GM12878 (cell line): ENCODE data around the gene YAP1. TPM values are rescaled to one million over a fixed set of nuclear protein-coding genes. Genes with fewer than 3 reads are reported as not detected.

Source experiments
- ATAC-seq: fragments of 200-7000 bp; cut with Tn5 transposase; 3 replicates; pipeline ENCODE4 v1.9.1; 2020; ENCODE audit warnings: mild to moderate bottlenecking, moderate library complexity
- BruUV-seq: library from RNA; stranded (reverse); fragments of 400-500 nt; replicated peaks from 2 replicates; lab custom pipeline; 2021; lab: Mats Ljungman, UMichigan
- CTCF ChIA-PET: fragments of 300-600 bp; sonication (Branson Sonifier 250); formaldehyde crosslinking; extraction: SDS; loops from one replicate; lab custom pipeline; 2021; ENCODE audit warnings: inconsistent platforms; lab: Yijun Ruan, JAX
- POLR2A ChIA-PET: fragments of 350-600 bp; formaldehyde crosslinking; extraction: SDS; loops from one replicate; lab custom pipeline; 2021; ENCODE audit warnings: inconsistent platforms; lab: Charles Lee
- RAD21 ChIA-PET: fragments of 300-600 bp; sonication (Branson Sonifier 250); formaldehyde crosslinking; loops from one replicate; lab custom pipeline; 2023; ENCODE audit warnings: antibody characterized with exemption; ENCODE audit not compliant: unreplicated experiment; lab: Charles Lee
- SMC1A ChIA-PET: fragments of 300-600 bp; sonication (Branson Sonifier 250); formaldehyde crosslinking; loops from one replicate; lab custom pipeline; 2023; ENCODE audit not compliant: unreplicated experiment, uncharacterized antibody; lab: Charles Lee
- DNase-seq: peaks from one replicate; pipeline ENCODE4 v3.0.0-alpha.2; 2011; ENCODE audit warnings: low read depth, low spot score
- FAIRE-seq: peaks from 3 replicates; lab custom pipeline; 2011; peaks lifted over from hg19 to GRCh38; lab: Jason Lieb, UNC
- H2AFZ ChIP-seq: 2 replicates; pipeline ENCODE4 v1.6.0; 2011; ENCODE audit warnings: low read depth, low read length, control low read depth; ENCODE audit not compliant: control insufficient read depth
- H3K27ac ChIP-seq: 2 replicates; pipeline ENCODE4 v1.5.1; 2011; ENCODE audit warnings: control low read depth; ENCODE audit not compliant: control insufficient read depth, insufficient read depth
- H3K27me3 ChIP-seq, 2 experiments: replicated peaks in 1 of 2; 2 replicates each; pipeline versions ENCODE4 v1.6.0 to v1.6.1; 2011; ENCODE audit warnings: low read length in 1 of 2; ENCODE audit not compliant: control insufficient read depth in 2 of 2, insufficient read depth in 2 of 2
- H3K36me3 ChIP-seq, 2 experiments: 2 replicates each; pipeline ENCODE4 v1.5.1; 2011; ENCODE audit warnings: low read length in 1 of 2; ENCODE audit not compliant: control insufficient read depth in 2 of 2, insufficient read depth in 2 of 2
- H3K4me1 ChIP-seq: 2 replicates; pipeline ENCODE4 v1.6.1; 2011; ENCODE audit warnings: mild to moderate bottlenecking, low read length, moderate library complexity, mixed read lengths; ENCODE audit not compliant: control insufficient read depth, insufficient read depth
- H3K4me2 ChIP-seq: 2 replicates; pipeline ENCODE4 v1.6.0; 2011; ENCODE audit warnings: control low read depth; ENCODE audit not compliant: control insufficient read depth, insufficient read depth
- H3K4me3 ChIP-seq: fragments of 200-600 bp; sonication (generic); 2 replicates; pipeline ENCODE4 v1.5.1; 2016
- H3K79me2 ChIP-seq: 2 replicates; pipeline ENCODE4 v1.6.0; 2011; ENCODE audit warnings: low read length; ENCODE audit not compliant: control insufficient read depth, insufficient read depth
- H3K9ac ChIP-seq: 2 replicates; pipeline ENCODE4 v1.8.0; 2011; ENCODE audit warnings: low read length, control low read depth, mixed read lengths; ENCODE audit not compliant: control insufficient read depth, insufficient read depth
- H3K9me3 ChIP-seq: replicated peaks from 3 replicates; pipeline ENCODE4 v1.5.1; 2011; ENCODE audit warnings: mild to moderate bottlenecking, low read length; ENCODE audit not compliant: control insufficient read depth, insufficient read depth
- H4K20me1 ChIP-seq: 2 replicates; pipeline ENCODE4 v1.6.0; 2011; ENCODE audit not compliant: control insufficient read depth, insufficient read depth
- ASH2L ChIP-seq: fragments of 300-600, 200-600 bp; sonication (generic); IDR thresholded peaks from 2 replicates; pipeline ENCODE4 v1.6.1; 2017; ENCODE audit warnings: low read depth, mild to moderate bottlenecking, borderline replicate concordance
- ATF7 ChIP-seq: fragments of 450-650 bp; IDR thresholded peaks from 2 replicates; pipeline ENCODE4 v1.6.1; 2016; ENCODE audit warnings: low read depth, mild to moderate bottlenecking
- BACH1 ChIP-seq: fragments of 450-650 bp; IDR thresholded peaks from 2 replicates; pipeline ENCODE4 v1.6.1; 2017; ENCODE audit warnings: mild to moderate bottlenecking, borderline replicate concordance
- CEBPB ChIP-seq, 2 experiments: fragments of 150-350 bp in 1 of 2; IDR thresholded peaks; 2 replicates each; pipeline ENCODE4 v1.6.1; 2012 to 2014; ENCODE audit warnings: low read depth in 2 of 2, low read length in 2 of 2, borderline replicate concordance in 1 of 2, inconsistent platforms in 1 of 2
- DPF2 ChIP-seq: fragments of 450-650 bp; IDR thresholded peaks from 2 replicates; pipeline ENCODE4 v1.6.1; 2017; ENCODE audit warnings: mild to moderate bottlenecking
- GATAD2B ChIP-seq: fragments of 450-650 bp; conservative IDR thresholded peaks from 2 replicates; pipeline ENCODE4 v1.6.1; 2017; ENCODE audit warnings: low read depth, mild to moderate bottlenecking, moderate library complexity
- HCFC1 ChIP-seq: fragments of 150-350 bp; IDR thresholded peaks from 2 replicates; pipeline ENCODE4 v1.6.1; 2014; ENCODE audit warnings: low read length
- HSF1 ChIP-seq: fragments of 150-350 bp; IDR thresholded peaks from 2 replicates; pipeline ENCODE4 v1.6.1; 2014; ENCODE audit warnings: mild to moderate bottlenecking, low read depth, low read length
- IKZF2 ChIP-seq, 2 experiments: fragments of 450-650 bp; IDR thresholded peaks; 2 replicates each; pipeline ENCODE4 v1.6.1; 2017; ENCODE audit warnings: mild to moderate bottlenecking in 2 of 2, moderate library complexity in 2 of 2
- POU2F2 ChIP-seq: IDR thresholded peaks from 3 replicates; pipeline ENCODE4 v1.6.1; 2011; ENCODE audit warnings: low read depth, mild to moderate bottlenecking, low read length, borderline replicate concordance
- RAD51 ChIP-seq: fragments of 450-650 bp; IDR thresholded peaks from 2 replicates; pipeline ENCODE4 v1.6.1; 2016; ENCODE audit warnings: moderate library complexity, mild to moderate bottlenecking, inconsistent platforms
- RB1 ChIP-seq: fragments of 450-650 bp; formaldehyde crosslinking; IDR thresholded peaks from 2 replicates; pipeline ENCODE4 v1.6.1; 2017; ENCODE audit warnings: mild to moderate bottlenecking, borderline replicate concordance
- SIN3A ChIP-seq: IDR thresholded peaks from 2 replicates; pipeline ENCODE4 v1.6.1; 2012; ENCODE audit warnings: low read depth, low read length, improper control_type of control experiment
- SP1 ChIP-seq: IDR thresholded peaks from one replicate; pipeline ENCODE4 v1.6.1; 2011; ENCODE audit warnings: low read depth, low read length
- SUZ12 ChIP-seq: fragments of 200-600 bp; sonication (generic); IDR thresholded peaks from one replicate; pipeline ENCODE4 v1.6.1; 2018; ENCODE audit warnings: antibody characterized with exemption, mild to moderate bottlenecking; ENCODE audit not compliant: unreplicated experiment
- TCF12 ChIP-seq: IDR thresholded peaks from 2 replicates; pipeline ENCODE4 v1.6.1; 2011; ENCODE audit warnings: low read depth, mild to moderate bottlenecking, low read length
- YY1 ChIP-seq: IDR thresholded peaks from 2 replicates; pipeline ENCODE4 v1.6.1; 2011; ENCODE audit warnings: low read depth, mild to moderate bottlenecking, low read length
- WGBS: methylation state at CpG from one replicate; pipeline ENCODE4 v1.1.6; 2016; ENCODE audit warnings: low lambda C conversion rate; ENCODE audit not compliant: insufficient replicate concordance, insufficient coverage; ENCODE audit errors: missing lambda C conversion rate; 5-methylcytosine and 5-hydroxymethylcytosine counted together
- in situ Hi-C: fragments of 300-500 bp; cut with MboI; formaldehyde crosslinking; loops from 9 replicates; pipeline ENCODE4 v1.14.3; 2018; ENCODE audit warnings: mixed read lengths
- intact Hi-C: fragments of 100-400 bp; cut with micrococcal nuclease; formaldehyde crosslinking; loops from one replicate; pipeline ENCODE4 v1.14.2; 2022; ENCODE audit not compliant: unreplicated experiment
- polyA plus RNA-seq, 11 experiments: library from polyadenylated mRNA; depleted of rRNA in 4 of 11; unstranded in 6 of 11; stranded (reverse) in 5 of 11; fragments of >200 nt; fragmentation: Nextera tagmentation in 4 of 11; fragmentation: Illumina TruSeq in 1 of 11; extraction: Ambion mirVana in 4 of 11; extraction: Trizol in 1 of 11; gene quantifications; 1 replicate in 1 of 11; 2 replicates in 10 of 11; pipeline versions ENCODE4 v1.2.1 to v1.2.3, GENCODE V29; 2011 to 2016; ENCODE audit warnings: inconsistent platforms in 2 of 11, missing spikeins in 2 of 11, low read depth in 1 of 11
- total RNA-seq, 4 experiments: library from RNA; depleted of rRNA in 3 of 4; stranded (reverse); fragments of >200 nt in 3 of 4; fragmentation: Illumina TruSeq in 1 of 4; extraction: Trizol in 1 of 4; gene quantifications; 2 replicates each; pipeline versions ENCODE4 v1.2.1 to v1.2.3, GENCODE V29; 2013 to 2021
- TF ChIP-seq, protein P1 (sequence below): IDR thresholded peaks from 2 replicates; pipeline ENCODE4 v1.6.1; 2012; ENCODE audit warnings: low read depth, low read length, improper control_type of control experiment

Gene YAP1
- total and polyA plus RNA-seq, 10 of the 15 experiments (the other 5 are each of a cell fraction or from before 2014, with no cell fraction given), result 0.03 to 0.33 (median 0.10) TPM; not detected in 6

GRCh38 chr11:102276362-102276761 lies 166.1 kb downstream of the YAP1 start:
- 31% methylated on average over 4 of the region's 4 CpGs for WGBS

GRCh38 chr11:102276783-102277182 lies 166.5 kb downstream of the YAP1 start:
- Histone ChIP-seq H3K4me1 (peaks cover 4% of the 10 kb centered on the region; the same call in 1 of the 2 replicates), H4K20me1 (no peaks in the 10 kb centered on the region), H3K27ac (no peak overlapping the region), H3K9me3 (no peaks in the 10 kb centered on the region; the same call in 2 of the 3 replicates), H3K36me3 (no peaks in the 10 kb centered on the region), H3K79me2 (no peaks in the 10 kb centered on the region), H3K4me3 (no peak overlapping the region), H2AFZ (no peak overlapping the region), H3K27me3 (no peaks in the 10 kb centered on the region), H3K9ac (no peak overlapping the region), H3K4me2 (no peak overlapping the region)
- ChIA-PET RAD21 (no interaction called here), POLR2A (interaction anchor here (0.7 kb wide), 2 partner anchors 20 to 1296 kb away, joined by 4 to 6 read pairs; no protein-coding TSS in a partner anchor), SMC1A (no interaction called here), CTCF (no interaction called here)
- BruUV-seq, result no TSS peak
- no peak for FAIRE-seq
- in situ Hi-C loops (no loop called here), intact Hi-C loops (no loop called here)
- no peak for DNase-seq
- no peak for ATAC-seq
- 57% methylated on average over 3 of the region's 3 CpGs for WGBS
- TF ChIP-seq IKZF2 (IDR thresholded peaks at IDR 0.05) (no peak), SIN3A (no peak), YY1 (no peak), RB1 (no peak), CEBPB (IDR thresholded peaks at IDR 0.05; ENCODE audit: borderline replicate concordance in 1 of 2, low read depth in 2 of 2, low read length in 2 of 2) (no peak), ATF7 (no peak), POU2F2 (no peak), RAD51 (no peak), TCF12 (no peak), ASH2L (no peak), SUZ12 (no peak)
- TF ChIP-seq, protein P1, sequence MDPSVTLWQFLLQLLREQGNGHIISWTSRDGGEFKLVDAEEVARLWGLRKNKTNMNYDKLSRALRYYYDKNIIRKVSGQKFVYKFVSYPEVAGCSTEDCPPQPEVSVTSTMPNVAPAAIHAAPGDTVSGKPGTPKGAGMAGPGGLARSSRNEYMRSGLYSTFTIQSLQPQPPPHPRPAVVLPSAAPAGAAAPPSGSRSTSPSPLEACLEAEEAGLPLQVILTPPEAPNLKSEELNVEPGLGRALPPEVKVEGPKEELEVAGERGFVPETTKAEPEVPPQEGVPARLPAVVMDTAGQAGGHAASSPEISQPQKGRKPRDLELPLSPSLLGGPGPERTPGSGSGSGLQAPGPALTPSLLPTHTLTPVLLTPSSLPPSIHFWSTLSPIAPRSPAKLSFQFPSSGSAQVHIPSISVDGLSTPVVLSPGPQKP, result no peak

More at GRCh38 chr11:102276362-102276761, 166.1 kb downstream of the YAP1 start:
- H3K4me1 ChIP-seq, result peaks cover 4% of the 10 kb centered on the region; the same call in 1 of the 2 replicates
- DNase-seq (no peak), FAIRE-seq (no peak), ATAC-seq (no peak)
- H4K20me1 ChIP-seq, result no peaks in the 10 kb centered on the region
- in situ Hi-C loops (no loop called here), intact Hi-C loops (no loop called here)
- no peak overlapping the region for H3K4me3 ChIP-seq
- H3K27ac ChIP-seq, result no peak overlapping the region
- H2AFZ ChIP-seq, result no peak overlapping the region
- TF ChIP-seq DPF2, result no peak
- no peak for TF ChIP-seq SP1
- TF ChIP-seq HCFC1, result no peak
- TF ChIP-seq GATAD2B, result no peak
- no peak for TF ChIP-seq HSF1
- TF ChIP-seq BACH1, result no peak
- SMC1A ChIA-PET, result no interaction called here
- RAD21 ChIA-PET, result no interaction called here
- CTCF ChIA-PET, result no interaction called here
- no peak overlapping the region for H3K9ac ChIP-seq
- no peak overlapping the region for H3K4me2 ChIP-seq
- no TSS peak for BruUV-seq
- H3K36me3 ChIP-seq, result no peaks in the 10 kb centered on the region
- H3K79me2 ChIP-seq, result no peaks in the 10 kb centered on the region
- no peaks in the 10 kb centered on the region; the same call in 2 of the 3 replicates for H3K9me3 ChIP-seq
- POLR2A ChIA-PET, result no interaction called here
- H3K27me3 ChIP-seq, result no peaks in the 10 kb centered on the region
